Liver (tissue), 3 donors: ENCODE results near the gene MRPL40.

Source experiments
- CTCF ChIP-seq: fragments of 150-350 bp; IDR thresholded peaks from 2 replicates; pipeline ENCODE4 v1.5.1; 2017; ENCODE audit warnings: improper control_type of control experiment, low read depth, low read length; ENCODE audit not compliant: missing input control
- FOXA1 ChIP-seq: IDR thresholded peaks from 2 replicates; pipeline ENCODE4 v1.6.1; 2016; ENCODE audit warnings: antibody characterized with exemption
- SP1 ChIP-seq: IDR thresholded peaks from 2 replicates; pipeline ENCODE4 v1.6.1; 2018; ENCODE audit warnings: antibody characterized with exemption, mild to moderate bottlenecking
- ZBTB33 ChIP-seq: IDR thresholded peaks from 2 replicates; pipeline ENCODE4 v1.6.1; 2016; ENCODE audit warnings: antibody characterized with exemption
- donor health status: healthy.
- donor health status: healthy.

GRCh38 chr22:19478901-19479354, 46.6 kb downstream of the MRPL40 start, which contains the start of gene UFD1:
- TF ChIP-seq SP1 (no peak), FOXA1 (no peak), CTCF (no peak), ZBTB33 (no peak)
